Stimulated activated CD4-positive, alpha-beta T cell treated with anti-CD3 and anti-CD28 coated beads, Interleukin-12 subunit alpha, Interleukin-12 subunit beta, amount 100 ng/mL, for 24 hours (primary cell): ENCODE results near the gene CORO2B.

Source experiments
- DNase-seq, 2 experiments: peaks; one replicate each; pipeline ENCODE4 v3.0.0-alpha.2; 2020; ENCODE audit warnings: low read depth in 2 of 2

CORO2B gene

GRCh38 chr15:68629519-68630210, 50.9 kb downstream of the CORO2B start:
- no peak for DNase-seq

DNA sequence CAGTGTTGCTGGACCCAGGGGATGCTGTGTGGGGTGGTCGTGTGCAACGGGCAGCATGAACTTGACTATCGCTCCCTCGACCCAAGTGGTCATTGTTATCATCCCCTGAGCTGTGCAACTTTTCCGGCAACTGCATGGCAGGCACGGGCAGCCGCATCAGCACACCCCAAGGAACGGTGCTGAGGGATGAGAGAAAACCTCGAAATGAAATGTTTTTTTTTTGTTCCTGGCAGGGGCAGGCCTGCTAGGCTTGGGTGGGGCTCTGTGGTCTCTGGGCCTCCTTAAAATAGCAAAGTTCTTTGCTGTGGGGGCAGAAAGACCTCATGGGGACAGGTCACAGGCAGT, 51.4 kb downstream of the CORO2B start:
- DNase-seq: no peak

DNA sequence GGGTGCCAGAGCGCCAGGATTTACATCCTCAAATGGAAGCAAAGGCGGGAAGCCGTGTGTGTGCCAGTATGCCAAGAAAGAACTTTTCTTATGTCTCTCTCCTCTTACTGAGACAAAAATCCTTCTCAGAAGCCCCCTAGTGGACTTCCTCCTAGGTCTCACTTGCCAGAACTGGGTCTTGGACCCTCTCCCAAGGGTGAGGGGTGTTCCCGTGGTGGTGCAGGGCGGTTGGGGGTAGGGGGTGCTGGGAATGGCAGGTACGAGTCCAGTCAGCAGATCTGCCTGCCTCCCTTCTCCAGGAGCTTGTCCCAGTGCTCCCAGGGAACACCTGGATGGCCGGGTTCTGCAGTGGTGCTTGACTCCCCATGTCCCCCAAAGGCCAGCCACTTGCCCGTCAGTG, 52.0 kb downstream of the CORO2B start:
- no peak for DNase-seq

- DNase-seq: no peak
Observed at GRCh38 chr15:68631601-68632051, 52.8 kb downstream of the CORO2B start.

DNA sequence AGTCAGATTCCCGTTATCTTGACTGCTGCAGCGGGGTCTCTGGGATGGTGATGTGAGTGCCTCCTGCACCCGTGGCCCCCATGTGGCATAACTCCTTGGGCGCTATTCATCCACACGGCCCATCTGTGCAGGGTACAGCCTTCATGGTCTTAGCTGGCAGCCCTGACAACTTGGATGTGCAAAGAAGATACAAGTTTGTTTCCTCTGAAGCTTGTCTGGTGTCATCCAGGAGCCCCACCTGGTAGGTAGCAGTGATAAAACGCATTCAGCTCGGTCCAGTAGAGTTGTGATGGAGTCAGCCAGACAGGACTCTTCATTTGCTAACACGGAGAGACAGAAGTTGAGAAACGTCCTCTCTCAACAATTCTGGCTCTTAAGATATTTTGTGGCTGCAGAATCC, 53.3 kb downstream of the CORO2B start:
- no peak for DNase-seq

DNA sequence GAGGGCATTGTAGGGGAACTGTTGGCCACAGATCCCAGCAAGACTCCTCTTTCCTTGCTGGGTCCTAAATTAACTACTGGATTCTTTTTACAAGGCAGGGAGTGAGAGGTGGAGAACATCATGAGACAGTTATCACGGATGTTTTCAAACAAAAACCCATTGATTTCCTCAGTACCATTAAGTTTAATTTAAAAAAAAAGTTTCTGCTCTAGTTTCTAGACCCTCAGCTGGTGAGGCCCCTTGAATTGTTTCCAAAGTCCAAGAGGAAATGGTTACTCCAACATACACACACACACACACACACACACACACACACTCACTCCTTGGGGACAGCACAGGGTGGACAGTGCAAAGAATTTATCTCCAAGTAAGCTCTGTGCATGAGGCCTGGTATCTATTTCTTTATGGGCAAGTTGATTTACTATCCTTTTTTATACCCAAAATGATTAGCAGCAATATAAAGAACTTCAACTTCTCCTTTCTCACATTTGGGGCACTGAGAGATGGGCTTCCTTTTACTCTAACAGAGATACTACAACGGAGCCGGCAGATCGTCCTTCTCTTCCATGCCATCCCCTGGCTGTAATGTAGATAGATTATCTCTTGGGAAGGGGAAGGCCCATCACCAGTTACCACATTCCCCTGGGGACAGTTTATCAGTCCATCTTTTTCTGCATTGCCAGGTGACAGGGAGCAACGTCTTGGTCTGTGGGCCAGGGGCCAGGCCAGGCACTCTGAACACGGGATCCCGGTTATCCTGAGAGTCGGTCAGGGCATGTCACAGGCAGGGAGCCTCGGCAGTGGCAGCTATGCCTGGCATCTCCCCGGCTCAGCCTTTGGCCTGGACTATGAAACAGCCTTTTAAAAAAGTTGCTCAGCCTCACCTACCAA, 54.7 kb downstream of the CORO2B start:
- DNase-seq: no peak

GRCh38 chr15:68634122-68634482, 55.3 kb downstream of the CORO2B start:
- no peak for DNase-seq

DNA sequence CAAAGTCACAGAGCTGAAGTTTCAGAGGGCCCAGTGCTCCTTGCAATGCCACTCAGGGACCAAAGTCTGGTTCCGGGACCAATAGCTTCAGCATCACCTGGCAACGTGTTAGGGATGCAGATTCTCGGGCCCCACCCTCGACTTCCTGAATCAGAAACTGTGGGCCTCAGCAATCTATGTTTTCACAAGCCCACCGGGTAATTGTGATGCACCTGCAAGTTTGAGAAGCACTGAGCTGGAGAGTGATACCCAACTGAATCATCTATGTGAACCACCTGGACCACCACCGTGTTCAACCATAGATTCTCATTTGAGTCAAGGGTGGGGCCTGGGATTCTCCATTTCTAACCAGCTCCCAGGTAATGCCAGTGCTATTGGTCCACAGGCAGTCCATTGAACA, 55.7 kb downstream of the CORO2B start:
- DNase-seq: no peak

GRCh38 chr15:68635141-68635540, 56.3 kb downstream of the CORO2B start:
- DNase-seq: no peak

DNA sequence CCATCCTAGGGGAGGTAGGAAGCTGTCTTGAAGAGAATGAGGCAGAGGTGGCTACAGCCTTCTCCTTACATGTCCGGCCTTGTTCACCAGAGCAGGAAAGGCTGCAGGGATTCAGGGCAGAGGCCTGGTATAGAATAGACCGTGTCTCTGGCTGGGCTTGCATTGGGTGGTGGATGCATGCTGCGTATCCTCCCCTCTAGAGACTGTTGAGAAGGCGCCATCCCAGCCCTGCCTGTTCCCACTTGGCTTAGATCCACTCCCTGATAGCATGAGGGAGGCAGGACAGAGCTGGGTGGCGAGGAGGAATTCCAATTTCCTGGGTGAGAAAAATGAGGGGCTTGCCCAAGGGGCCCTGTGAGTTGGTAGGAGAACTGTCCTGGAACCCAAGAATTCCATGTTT, 57.5 kb downstream of the CORO2B start:
- no peak for DNase-seq

GRCh38 chr15:68637767-68638404, 59.1 kb downstream of the CORO2B start:
- DNase-seq: no peak

DNA sequence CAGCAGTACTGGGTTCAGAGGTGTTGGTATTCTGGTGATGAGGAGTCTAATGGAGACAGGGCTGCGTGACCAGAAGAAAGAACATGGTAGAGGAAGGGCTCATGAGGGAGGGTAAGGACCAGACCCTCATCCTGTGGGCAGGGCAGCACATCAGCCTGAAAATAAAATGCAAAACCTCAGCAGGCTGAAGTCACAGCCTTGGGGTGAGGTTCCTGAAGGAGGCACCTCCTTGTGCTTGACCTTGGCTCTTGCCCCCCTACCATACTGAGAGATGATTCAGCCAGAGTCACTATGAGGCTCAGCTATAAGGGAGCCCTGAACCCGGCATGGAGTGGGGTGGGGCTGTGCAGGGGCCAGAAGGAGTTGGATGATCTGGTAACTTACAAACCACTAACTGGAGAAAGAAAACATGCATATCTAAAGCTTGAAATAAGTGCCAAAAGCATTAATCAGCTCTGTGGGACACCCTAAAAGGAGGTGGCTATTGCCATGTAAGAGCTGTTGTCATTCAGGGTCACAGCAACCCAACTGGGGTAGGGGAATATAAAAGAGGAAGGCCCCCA, 60.2 kb downstream of the CORO2B start:
- no peak for DNase-seq

DNA sequence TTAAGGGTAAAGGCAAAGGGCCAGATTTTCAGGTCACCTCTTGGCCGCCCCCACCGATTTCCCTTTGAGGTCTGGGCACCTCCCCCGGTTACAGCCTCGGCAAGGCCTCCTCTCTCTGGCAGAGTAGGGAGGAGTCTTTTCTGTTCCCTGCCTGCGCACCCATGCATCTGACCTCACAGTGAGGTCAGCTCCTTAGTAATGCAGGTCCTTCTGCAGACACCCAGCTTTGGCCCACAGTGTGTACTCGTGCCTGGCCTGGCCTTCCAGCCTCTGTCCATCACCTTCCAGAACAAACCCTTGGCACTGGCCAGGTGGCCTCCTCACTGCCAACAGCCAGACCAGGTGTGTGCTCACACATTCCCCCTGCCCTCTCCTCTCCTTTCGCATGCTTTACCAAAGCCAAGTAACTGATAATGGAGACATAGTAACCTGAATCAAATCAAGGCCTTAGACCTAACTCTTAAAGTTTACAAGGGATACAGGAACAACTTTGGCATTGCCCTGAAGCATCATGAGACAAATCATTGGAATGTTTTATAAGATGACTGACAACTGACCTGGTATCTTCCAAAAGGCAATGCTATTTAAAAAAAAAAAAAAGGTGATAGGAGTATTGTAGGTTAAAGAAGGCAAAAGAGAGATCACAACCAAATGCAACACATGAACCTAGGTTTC, 61.3 kb downstream of the CORO2B start:
- no peak for DNase-seq

DNA sequence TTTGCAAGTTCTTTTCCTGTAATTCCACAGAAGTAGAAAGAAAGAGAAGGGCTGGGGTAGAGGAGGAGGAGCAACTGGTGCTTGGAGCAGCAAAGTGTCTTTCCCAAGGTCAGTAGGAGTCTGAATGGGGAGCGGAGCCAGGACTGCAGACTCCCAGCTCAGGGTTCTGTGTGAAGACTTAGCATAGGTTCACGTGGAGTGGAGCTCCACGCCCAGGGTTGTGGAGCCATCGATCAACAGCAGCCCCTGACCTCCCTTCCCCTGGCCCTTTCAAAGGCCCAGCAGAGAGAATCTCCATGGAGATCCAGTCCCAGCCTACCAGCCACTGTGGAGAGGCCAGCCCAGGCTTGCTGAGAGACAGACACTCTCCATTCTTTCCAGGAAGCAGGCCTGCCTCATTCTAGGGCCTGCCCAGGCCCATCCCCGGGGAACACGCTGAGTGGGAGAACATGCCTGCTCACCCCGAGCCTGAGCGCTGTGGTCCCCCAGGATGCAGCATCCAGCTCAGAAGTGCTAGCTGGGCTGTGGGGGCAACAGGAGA, 62.1 kb downstream of the CORO2B start:
- DNase-seq: no peak

DNA sequence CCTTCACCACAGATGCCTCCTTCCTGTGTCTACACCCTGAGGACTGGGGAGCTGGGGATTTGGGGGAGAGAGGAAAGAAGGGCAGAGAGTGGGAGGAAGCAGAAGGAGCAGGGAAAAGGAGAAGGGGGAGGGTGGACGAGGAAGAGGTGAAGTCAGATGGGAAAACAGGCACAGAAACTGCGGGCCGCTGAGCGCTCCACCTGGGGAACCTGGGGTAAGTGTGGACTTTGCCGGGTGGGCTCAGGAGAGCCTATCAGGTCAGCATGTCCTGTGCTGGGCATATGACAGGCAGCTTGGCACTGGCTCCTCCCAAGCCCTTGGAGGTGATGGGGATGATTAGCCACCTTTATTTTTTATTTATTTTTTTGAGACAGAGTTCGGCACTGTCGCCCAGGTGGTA, 62.6 kb downstream of the CORO2B start:
- no peak for DNase-seq

DNA sequence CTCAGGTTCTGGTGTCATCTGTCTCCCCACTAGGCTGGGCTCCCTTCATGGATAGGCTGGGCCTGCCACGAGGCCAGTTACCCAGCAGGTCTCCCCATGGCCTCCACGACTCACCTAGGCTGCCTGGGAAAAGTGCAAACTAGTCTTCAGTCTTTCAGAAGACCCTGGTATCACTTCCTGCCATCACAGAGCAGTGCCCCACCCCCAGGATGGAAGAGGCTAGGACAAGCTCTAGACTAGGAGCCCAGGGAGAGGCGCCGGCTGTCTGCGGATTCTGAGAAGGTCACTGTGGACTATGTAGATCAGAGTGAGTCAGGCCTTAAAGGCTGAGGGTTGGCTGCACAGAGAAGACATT, 63.7 kb downstream of the CORO2B start:
- no peak for DNase-seq

- no peak for DNase-seq
Observed at GRCh38 chr15:68643216-68643830, 64.5 kb downstream of the CORO2B start.

DNA sequence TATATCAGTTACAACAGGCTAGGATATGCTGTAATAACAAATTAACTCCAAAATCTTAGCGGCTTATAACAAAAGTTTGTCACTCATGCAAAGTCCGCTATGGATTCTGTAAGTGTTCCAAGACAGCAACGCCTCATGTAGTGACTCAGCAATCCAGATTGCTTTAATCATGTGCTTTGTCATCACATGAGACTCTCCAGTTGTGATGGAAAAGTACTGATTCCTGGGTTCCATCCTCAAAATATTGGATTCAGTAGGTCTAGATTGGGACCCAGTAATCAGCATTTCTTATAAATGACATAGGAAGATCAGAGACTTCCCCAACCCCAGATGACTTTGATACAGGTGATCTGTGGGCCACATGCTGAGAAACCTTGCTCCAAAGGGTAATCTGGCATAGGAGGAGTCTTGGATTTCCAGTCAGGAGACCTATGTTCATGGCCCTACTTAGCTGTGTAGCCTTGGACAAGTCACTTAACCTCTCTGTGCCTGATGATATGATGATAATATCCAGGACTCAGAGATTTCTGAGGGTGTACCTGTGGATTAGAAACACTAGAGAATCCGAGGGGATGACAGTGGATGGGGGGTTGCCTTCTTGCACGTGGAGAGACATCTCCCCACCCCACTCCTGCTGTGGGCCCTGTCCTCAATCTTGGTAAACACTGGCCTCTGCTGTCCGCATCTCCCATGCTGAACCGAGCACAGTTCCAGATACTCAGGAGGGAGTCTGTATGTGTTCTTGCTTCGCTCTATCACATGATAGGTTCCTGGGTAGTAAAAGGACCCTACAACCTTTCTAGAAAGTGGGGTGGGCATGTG, 65.5 kb downstream of the CORO2B start:
- no peak for DNase-seq

- DNase-seq: no peak
Observed at GRCh38 chr15:68644996-68645395, 66.2 kb downstream of the CORO2B start.

DNA sequence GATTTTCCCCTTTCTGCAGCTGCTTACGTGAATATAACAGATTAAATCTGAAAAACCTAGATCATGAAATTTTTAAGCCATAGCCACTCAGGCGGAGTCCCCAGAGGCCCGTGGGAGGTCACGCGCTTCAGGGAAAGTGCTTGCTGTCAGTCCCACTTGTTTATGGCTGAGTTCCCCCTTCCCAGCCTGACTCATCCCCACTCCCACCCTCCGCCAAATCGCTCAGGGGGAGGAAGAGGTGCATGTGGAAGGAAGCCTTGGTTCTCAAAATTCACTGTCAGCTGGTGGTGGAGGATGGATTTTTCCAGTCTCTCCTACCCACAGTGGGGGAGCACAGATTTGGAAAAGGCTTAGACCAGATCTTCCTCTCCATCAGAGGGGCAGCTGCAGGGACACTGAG, 67.4 kb downstream of the CORO2B start:
- DNase-seq: no peak
